Measurements from ENCODE around the gene HOXD9. TPM values are rescaled to one million over a fixed set of nuclear protein-coding genes. Genes with fewer than 3 reads are reported as not detected.

HOXD9 gene
- total and polyA plus RNA-seq, 7 donors: 0.46 to 27.1 (median 10.6) TPM

DNA sequence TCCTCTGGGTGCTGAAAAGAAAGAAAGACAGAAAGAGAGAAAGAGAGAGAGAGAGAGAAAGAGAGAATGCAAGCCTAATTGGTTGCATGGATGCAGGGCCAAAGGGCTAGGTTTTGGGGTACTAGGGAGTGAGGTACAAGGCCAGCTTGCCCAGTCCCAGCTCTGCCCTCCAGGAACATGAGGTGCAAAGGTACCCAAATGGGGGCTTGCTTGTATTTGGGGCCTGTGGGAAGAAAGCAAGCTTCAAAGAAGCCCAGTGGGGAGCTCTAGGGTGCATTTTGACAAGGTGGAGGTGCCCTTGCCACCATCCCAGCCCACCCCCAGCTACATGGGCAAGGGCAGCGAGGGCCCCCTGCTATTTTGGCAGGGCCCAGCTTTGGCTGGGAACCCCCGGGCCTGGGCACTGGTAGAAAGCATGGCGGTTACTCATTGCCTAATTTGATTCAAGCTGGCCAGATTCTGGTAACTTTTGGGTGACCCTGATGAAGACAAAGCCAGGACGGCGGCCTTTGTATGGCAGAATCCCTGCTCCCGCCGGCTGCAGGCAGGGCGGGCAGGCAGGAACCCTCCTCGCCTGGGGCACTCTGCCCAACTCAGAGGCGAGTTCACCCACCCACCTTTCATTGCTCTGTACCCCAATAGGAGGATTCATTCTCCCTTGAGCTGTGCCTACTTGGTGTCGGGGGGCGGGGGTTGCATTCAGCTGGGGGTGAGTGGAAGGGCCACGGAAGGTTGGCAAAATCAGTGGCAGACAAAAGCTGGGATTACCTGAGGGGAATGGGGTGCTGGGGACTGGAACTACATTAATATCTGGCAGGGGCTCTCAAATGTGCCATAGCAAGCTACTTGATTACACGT is 28.3 kb downstream of the HOXD9 start:
- Histone ChIP-seq H3K27me3 (peaks cover 12 to 99% (median 86%) of the 10 kb centered on the region in 3 donors), H3K9me3 (no peaks in the 10 kb centered on the region), H3K36me3 (peaks cover 0 to 9% (median 0%) of the 10 kb centered on the region in 4 donors), H3K27ac (no peak overlapping the region), H3K4me1 (peaks cover 0 to 7% (median 2%) of the 10 kb centered on the region in 4 donors), H3K4me3 (no peak overlapping the region)
- intact Hi-C loops (cut with DNase I): no loop called here
- no peak for TF ChIP-seq EP300 (IDR thresholded peaks at IDR 0.05)
- no peak for DNase-seq
- WGBS, 2 donors: 68 to 87% methylated on average over 14 of the region's 14 CpGs

DNA sequence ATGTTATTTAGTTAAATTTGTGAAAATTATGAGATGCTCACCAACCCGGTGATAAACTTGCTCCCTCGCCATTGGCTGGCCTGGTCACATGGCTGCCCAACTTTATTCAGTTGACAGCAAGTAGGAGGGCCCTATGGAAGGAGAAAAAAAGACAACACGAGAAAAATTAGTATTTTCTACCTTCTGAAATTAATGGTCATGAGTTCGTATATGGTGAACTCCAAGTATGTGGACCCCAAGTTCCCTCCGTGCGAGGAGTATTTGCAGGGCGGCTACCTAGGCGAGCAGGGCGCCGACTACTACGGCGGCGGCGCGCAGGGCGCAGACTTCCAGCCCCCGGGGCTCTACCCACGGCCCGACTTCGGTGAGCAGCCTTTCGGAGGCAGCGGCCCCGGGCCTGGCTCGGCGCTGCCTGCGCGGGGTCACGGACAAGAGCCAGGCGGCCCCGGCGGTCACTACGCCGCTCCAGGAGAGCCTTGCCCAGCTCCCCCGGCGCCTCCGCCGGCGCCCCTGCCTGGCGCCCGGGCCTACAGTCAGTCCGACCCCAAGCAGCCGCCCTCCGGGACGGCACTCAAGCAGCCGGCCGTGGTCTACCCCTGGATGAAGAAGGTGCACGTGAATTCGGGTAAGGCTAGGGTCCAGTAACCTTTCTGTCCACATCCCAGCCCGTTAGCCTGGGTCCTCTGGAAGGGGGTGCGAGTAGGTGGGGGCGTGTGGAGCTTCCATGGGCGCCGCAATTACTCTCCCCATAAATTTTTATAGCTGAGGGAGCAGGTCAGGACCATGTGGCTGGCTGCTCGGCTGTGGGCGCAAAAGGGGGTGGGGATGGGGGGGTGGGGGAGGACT is 29.1 kb downstream of the HOXD9 start, which contains the start of gene HOXD4:
Gene HOXD4, plus strand, starts transcription at position 109 of the 846 bp plus-strand sequence. Its CDS starts 84 bp downstream, at position 193.
- 53 to 79% methylated on average over 55 of the region's 55 CpGs for WGBS, 2 donors
- intact Hi-C loops (cut with DNase I): no loop called here
- no peak for DNase-seq
- Histone ChIP-seq H3K4me3 (peak within 1 kb of the TSS in 3 of 4 donors; percentile 13 to 29 (median 23)), H3K27me3 (peaks cover 19 to 99% (median 86%) of the 10 kb centered on the region in 3 donors), H3K36me3 (peaks cover 0 to 9% (median 0%) of the 10 kb centered on the region in 4 donors), H3K4me1 (peaks cover 0 to 5% (median under 1%) of the 10 kb centered on the region in 4 donors), H3K9me3 (no peaks in the 10 kb centered on the region), H3K27ac (no peak within 1 kb of the TSS)
- TF ChIP-seq EP300 (IDR thresholded peaks at IDR 0.05) (no peak), POLR2A (IDR thresholded peaks at IDR 0.05) (no peak), POLR2AphosphoS5 (IDR thresholded peaks at IDR 0.05) (no peak), CTCF (IDR thresholded peaks at IDR 0.05) (no peak)

DNA sequence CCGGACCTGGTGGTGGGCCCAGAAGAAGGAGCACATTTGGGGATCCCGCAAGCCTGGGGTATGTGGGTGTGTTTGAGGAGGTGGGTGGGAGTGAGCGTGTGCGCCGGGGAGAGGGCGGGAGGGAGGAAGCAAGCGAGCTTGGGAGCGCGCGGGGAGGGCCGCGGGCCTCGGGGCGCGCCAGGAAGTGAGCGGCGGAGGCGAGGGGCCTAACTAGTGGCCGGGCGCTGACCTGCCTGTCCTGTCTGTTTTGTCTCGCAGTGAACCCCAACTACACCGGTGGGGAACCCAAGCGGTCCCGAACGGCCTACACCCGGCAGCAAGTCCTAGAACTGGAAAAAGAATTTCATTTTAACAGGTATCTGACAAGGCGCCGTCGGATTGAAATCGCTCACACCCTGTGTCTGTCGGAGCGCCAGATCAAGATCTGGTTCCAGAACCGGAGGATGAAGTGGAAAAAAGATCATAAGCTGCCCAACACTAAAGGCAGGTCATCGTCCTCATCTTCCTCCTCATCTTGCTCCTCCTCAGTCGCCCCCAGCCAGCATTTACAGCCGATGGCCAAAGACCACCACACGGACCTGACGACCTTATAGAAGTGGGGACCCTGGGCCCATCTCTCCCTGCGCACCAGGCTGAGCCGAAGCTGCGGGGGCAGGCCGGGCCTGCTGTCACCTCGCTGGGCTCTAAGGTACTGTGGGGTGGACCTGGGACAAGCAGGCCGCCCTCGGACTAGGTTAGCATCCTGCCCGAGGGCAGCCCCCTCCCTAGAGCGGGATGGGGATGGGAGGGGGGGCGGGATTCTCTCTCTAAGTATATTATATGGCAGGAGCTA is 30.0 kb downstream of the HOXD9 start:
- 55 to 83% methylated on average over 48 of the region's 48 CpGs for WGBS, 2 donors

GRCh38 chr2:176154576-176155252 is 32.2 kb downstream of the HOXD9 start:
- H3K9me3 ChIP-seq: no peaks in the 10 kb centered on the region
- peaks cover 0 to 31% (median 16%) of the 10 kb centered on the region in 4 donors for H3K4me1 ChIP-seq
- DNase-seq: no peak
- no peak overlapping the region for H3K4me3 ChIP-seq
- no peak overlapping the region for H3K27ac ChIP-seq
- TF ChIP-seq POLR2A (IDR thresholded peaks at IDR 0.05) (no peak), EP300 (IDR thresholded peaks at IDR 0.05) (no peak), POLR2AphosphoS5 (IDR thresholded peaks at IDR 0.05) (no peak), CTCF (IDR thresholded peaks at IDR 0.05) (no peak)
- H3K36me3 ChIP-seq: peaks cover 0 to 9% (median 0%) of the 10 kb centered on the region in 4 donors
- H3K27me3 ChIP-seq: peaks cover 38 to 99% (median 86%) of the 10 kb centered on the region in 3 donors
- 66 to 85% methylated on average over 11 of the region's 11 CpGs for WGBS, 2 donors
- intact Hi-C loops (cut with DNase I): no loop called here

More for the DNA sequence above, 30.0 kb downstream of the HOXD9 start:
- no peak overlapping the region for H3K4me3 ChIP-seq
- peaks cover 0 to 12% (median 5%) of the 10 kb centered on the region in 4 donors for H3K4me1 ChIP-seq
- peaks cover 0 to 9% (median 0%) of the 10 kb centered on the region in 4 donors for H3K36me3 ChIP-seq
- H3K27ac ChIP-seq: no peak overlapping the region
- no peaks in the 10 kb centered on the region for H3K9me3 ChIP-seq
- peaks cover 22 to 99% (median 86%) of the 10 kb centered on the region in 3 donors for H3K27me3 ChIP-seq
- intact Hi-C loops (cut with DNase I): no loop called here
- TF ChIP-seq POLR2A (IDR thresholded peaks at IDR 0.05) (no peak), POLR2AphosphoS5 (IDR thresholded peaks at IDR 0.05) (no peak)
- DNase-seq: no peak
